Measurements from ENCODE around the gene LPAR1.

DNA sequence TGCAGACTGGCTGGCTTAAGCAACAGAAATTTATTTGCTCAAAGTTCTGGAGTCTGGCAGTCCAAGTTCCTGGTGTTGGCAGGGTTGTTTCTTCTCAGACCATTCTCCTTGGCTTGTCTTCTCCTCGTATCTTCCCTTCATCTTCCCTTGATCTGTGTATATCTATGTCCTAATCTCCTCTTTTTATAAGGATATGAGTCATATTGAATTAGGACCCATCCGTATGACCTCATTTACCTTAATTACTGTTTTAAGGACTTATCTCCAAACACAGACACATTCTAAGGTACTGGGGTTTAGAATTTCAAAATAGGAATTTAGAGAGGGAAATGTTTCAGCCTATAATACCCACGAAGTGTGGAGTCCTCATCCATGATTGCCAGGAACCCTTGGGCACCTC lies 13.1 kb upstream of the LPAR1 start:
- TF ChIP-seq, protein P1, sequence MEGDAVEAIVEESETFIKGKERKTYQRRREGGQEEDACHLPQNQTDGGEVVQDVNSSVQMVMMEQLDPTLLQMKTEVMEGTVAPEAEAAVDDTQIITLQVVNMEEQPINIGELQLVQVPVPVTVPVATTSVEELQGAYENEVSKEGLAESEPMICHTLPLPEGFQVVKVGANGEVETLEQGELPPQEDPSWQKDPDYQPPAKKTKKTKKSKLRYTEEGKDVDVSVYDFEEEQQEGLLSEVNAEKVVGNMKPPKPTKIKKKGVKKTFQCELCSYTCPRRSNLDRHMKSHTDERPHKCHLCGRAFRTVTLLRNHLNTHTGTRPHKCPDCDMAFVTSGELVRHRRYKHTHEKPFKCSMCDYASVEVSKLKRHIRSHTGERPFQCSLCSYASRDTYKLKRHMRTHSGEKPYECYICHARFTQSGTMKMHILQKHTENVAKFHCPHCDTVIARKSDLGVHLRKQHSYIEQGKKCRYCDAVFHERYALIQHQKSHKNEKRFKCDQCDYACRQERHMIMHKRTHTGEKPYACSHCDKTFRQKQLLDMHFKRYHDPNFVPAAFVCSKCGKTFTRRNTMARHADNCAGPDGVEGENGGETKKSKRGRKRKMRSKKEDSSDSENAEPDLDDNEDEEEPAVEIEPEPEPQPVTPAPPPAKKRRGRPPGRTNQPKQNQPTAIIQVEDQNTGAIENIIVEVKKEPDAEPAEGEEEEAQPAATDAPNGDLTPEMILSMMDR (tag by site-specific recombination; IDR thresholded peaks at IDR 0.05) = no peak
- TF ChIP-seq IKZF3 (tag by site-specific recombination; IDR thresholded peaks at IDR 0.05) = no peak
- TF ChIP-seq, protein P2, sequence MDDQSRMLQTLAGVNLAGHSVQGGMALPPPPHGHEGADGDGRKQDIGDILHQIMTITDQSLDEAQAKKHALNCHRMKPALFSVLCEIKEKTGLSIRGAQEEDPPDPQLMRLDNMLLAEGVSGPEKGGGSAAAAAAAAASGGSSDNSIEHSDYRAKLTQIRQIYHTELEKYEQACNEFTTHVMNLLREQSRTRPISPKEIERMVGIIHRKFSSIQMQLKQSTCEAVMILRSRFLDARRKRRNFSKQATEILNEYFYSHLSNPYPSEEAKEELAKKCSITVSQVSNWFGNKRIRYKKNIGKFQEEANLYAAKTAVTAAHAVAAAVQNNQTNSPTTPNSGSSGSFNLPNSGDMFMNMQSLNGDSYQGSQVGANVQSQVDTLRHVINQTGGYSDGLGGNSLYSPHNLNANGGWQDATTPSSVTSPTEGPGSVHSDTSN (CRISPR knock-in tag; IDR thresholded peaks at IDR 0.05) = no peak
- TF ChIP-seq, protein P3, sequence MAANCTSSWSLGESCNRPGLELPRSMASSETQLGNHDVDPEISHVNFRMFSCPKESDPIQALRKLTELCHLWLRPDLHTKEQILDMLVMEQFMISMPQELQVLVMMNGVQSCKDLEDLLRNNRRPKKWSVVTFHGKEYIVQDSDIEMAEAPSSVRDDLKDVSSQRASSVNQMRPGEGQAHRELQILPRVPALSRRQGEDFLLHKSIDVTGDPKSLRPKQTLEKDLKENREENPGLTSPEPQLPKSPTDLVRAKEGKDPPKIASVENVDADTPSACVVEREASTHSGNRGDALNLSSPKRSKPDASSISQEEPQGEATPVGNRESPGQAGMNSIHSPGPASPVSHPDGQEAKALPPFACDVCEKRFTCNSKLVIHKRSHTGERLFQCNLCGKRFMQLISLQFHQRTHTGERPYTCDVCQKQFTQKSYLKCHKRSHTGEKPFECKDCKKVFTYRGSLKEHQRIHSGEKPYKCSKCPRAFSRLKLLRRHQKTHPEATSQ (tag by site-specific recombination; IDR thresholded peaks at IDR 0.05) = no peak
- TF ChIP-seq ZNF670 (tag by site-specific recombination; IDR thresholded peaks at IDR 0.05; ENCODE audit: low read depth) = no peak
- TF ChIP-seq GLI4 (tag by site-specific recombination; IDR thresholded peaks at IDR 0.05) = no peak
- TF ChIP-seq MZF1 (tag by site-specific recombination; IDR thresholded peaks at IDR 0.05; ENCODE audit: borderline replicate concordance) = no peak
- TF ChIP-seq, protein P4, sequence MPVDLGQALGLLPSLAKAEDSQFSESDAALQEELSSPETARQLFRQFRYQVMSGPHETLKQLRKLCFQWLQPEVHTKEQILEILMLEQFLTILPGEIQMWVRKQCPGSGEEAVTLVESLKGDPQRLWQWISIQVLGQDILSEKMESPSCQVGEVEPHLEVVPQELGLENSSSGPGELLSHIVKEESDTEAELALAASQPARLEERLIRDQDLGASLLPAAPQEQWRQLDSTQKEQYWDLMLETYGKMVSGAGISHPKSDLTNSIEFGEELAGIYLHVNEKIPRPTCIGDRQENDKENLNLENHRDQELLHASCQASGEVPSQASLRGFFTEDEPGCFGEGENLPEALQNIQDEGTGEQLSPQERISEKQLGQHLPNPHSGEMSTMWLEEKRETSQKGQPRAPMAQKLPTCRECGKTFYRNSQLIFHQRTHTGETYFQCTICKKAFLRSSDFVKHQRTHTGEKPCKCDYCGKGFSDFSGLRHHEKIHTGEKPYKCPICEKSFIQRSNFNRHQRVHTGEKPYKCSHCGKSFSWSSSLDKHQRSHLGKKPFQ (tag by site-specific recombination; IDR thresholded peaks at IDR 0.05) = no peak
- no peak for TF ChIP-seq ZNF561 (tag by site-specific recombination; IDR thresholded peaks at IDR 0.05; ENCODE audit: borderline replicate concordance)
- no peak for TF ChIP-seq GLIS2 (tag by site-specific recombination; IDR thresholded peaks at IDR 0.05)
